Thoracic aorta (tissue), 2 donors: ENCODE data around the gene C19orf53. TPM values are rescaled to one million over a fixed set of nuclear protein-coding genes. Genes with fewer than 3 reads are reported as not detected.

Source experiments
- ATAC-seq: fragments of 150-250 bp; one replicate; pipeline ENCODE4 v1.8.0; 2017; ENCODE audit warnings: low read depth; ENCODE audit not compliant: insufficient number of reproducible peaks, low FRiP score
- DNase-seq: peaks from one replicate; pipeline ENCODE4 v3.0.0-alpha.2; 2020; ENCODE audit warnings: low spot score
- H3K27ac ChIP-seq, 2 donors: fragments of 200-600 bp; sonication (generic); 1 replicate in 1 of 2; 2 replicates in 1 of 2; pipeline ENCODE4 v1.5.1; 2016; ENCODE audit warnings: mild to moderate bottlenecking in 2 of 2, moderate library complexity in 2 of 2
- H3K27me3 ChIP-seq: fragments of 200-600 bp; sonication (generic); replicated peaks from 2 replicates; pipeline ENCODE4 v1.6.0; 2016; ENCODE audit warnings: mild to moderate bottlenecking; ENCODE audit not compliant: insufficient read depth
- H3K36me3 ChIP-seq: fragments of 200-600 bp; sonication (generic); one replicate; pipeline ENCODE4 v1.5.1; 2016
- H3K4me1 ChIP-seq, 2 donors: fragments of 200-600 bp; sonication (generic); 1 replicate in 1 of 2; 2 replicates in 1 of 2; pipeline versions ENCODE4 v1.5.1 to v1.6.0; 2016; ENCODE audit warnings: low read depth in 2 of 2, mild to moderate bottlenecking in 1 of 2; ENCODE audit not compliant: control insufficient read depth in 1 of 2
- H3K4me3 ChIP-seq: fragments of 200-600 bp; sonication (generic); 2 replicates; pipeline ENCODE4 v1.5.1; 2016; ENCODE audit warnings: mild to moderate bottlenecking
- H3K9me3 ChIP-seq: fragments of 200-600 bp; sonication (generic); 2 replicates; pipeline ENCODE4 v1.5.1; 2016
- total RNA-seq, 2 donors: library from RNA; depleted of rRNA; stranded (reverse); fragments of >200 nt; gene quantifications; one replicate each; pipeline versions ENCODE4 v1.1.0 to v1.2.3, GENCODE V29; 2016
- TF ChIP-seq, protein P1 (sequence below): fragments of 200-600 bp; sonication (generic); IDR thresholded peaks from one replicate; pipeline ENCODE4 v1.5.1; 2019; ENCODE audit warnings: antibody characterized with exemption

C19orf53 gene
- total RNA-seq, 2 donors from 2014 or later = 114 to 128 TPM

DNA sequence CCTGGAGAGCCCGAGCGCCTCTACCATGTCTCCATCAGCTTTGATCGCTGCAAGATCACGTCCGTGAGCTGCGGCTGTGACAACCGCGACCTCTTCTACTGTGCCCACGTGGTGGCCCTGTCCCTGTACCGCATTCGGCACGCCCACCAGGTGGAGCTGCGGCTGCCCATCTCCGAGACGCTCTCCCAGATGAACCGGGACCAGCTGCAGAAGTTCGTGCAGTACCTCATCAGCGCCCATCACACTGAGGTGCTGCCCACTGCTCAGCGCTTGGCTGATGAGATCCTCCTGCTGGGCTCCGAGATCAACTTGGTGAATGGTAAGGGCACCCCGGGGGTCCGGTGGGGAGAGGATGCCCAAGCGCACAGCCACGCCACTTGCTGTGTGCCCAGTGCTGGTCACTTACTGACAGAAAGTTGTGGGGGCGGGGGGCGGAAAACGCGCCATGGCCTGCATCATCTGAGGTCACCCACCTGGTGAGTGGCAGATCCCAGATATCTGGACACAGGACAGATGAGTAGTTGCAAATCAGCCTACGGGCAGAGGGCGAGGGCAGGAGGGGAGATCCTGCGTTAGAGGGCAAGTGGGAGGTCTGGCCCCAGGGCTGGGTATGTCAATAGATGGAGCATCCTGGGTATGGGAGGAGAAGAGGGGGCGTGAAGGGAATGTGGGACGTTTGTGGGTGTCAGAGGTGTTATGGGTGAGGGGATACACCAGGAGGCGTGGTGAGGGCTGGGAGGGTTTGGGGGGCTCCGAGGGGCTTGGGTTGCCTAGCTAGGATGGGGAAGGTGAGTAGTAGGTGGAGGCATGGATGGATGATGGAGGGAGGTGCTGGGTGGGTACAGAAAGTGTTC lies 30.8 kb downstream of the C19orf53 start:
- Histone ChIP-seq H3K36me3 (peaks cover 12% of the 10 kb centered on the region), H3K27ac (no peak overlapping the region), H3K27me3 (no peaks in the 10 kb centered on the region), H3K4me3 (no peak overlapping the region), H3K9me3 (no peaks in the 10 kb centered on the region), H3K4me1 (no peaks in the 10 kb centered on the region)
- TF ChIP-seq, protein P1, sequence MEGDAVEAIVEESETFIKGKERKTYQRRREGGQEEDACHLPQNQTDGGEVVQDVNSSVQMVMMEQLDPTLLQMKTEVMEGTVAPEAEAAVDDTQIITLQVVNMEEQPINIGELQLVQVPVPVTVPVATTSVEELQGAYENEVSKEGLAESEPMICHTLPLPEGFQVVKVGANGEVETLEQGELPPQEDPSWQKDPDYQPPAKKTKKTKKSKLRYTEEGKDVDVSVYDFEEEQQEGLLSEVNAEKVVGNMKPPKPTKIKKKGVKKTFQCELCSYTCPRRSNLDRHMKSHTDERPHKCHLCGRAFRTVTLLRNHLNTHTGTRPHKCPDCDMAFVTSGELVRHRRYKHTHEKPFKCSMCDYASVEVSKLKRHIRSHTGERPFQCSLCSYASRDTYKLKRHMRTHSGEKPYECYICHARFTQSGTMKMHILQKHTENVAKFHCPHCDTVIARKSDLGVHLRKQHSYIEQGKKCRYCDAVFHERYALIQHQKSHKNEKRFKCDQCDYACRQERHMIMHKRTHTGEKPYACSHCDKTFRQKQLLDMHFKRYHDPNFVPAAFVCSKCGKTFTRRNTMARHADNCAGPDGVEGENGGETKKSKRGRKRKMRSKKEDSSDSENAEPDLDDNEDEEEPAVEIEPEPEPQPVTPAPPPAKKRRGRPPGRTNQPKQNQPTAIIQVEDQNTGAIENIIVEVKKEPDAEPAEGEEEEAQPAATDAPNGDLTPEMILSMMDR = peak; percentile 23
- ATAC-seq = no peak
- no peak for DNase-seq

- TF ChIP-seq, protein P1 = no peak
- DNase-seq (no peak), ATAC-seq (no peak)
- no peaks in the 10 kb centered on the region for H3K9me3 ChIP-seq
- H3K27ac ChIP-seq = no peak overlapping the region
- H3K4me3 ChIP-seq = no peak overlapping the region
- H3K36me3 ChIP-seq = peaks cover 14% of the 10 kb centered on the region
- no peaks in the 10 kb centered on the region for H3K4me1 ChIP-seq
- no peaks in the 10 kb centered on the region for H3K27me3 ChIP-seq
These were observed 32.5 kb downstream of the C19orf53 start for GRCh38 chr19:13806728-13807127.

- TF ChIP-seq, protein P1 = no peak
- Histone ChIP-seq H3K27ac (no peak overlapping the region), H3K9me3 (no peaks in the 10 kb centered on the region), H3K36me3 (peaks cover 14% of the 10 kb centered on the region), H3K4me3 (no peak overlapping the region), H3K4me1 (no peaks in the 10 kb centered on the region), H3K27me3 (no peaks in the 10 kb centered on the region)
- DNase-seq (no peak), ATAC-seq (no peak)
These were observed 33.3 kb downstream of the C19orf53 start for GRCh38 chr19:13807421-13808021.

DNA sequence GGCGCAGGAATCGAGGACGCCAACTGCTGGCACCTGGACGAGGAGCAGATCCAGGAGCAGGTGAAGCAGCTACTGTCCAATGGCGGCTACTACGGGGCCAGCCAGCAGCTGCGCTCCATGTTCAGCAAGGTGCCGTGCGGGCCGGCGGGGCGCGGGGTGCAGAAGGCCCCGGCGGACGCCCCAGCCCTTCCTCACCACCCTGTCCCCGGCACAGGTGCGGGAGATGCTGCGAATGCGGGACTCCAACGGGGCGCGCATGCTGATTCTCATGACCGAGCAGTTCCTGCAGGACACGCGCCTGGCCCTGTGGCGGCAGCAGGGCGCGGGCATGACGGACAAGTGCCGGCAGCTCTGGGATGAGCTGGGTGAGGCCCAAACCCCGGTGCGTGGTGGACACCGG lies 34.6 kb downstream of the C19orf53 start:
- ATAC-seq = no peak
- TF ChIP-seq, protein P1 = no peak

GRCh38 chr19:13812544-13812943 lies 38.3 kb downstream of the C19orf53 start:
- ATAC-seq (no peak), DNase-seq (no peak)
- TF ChIP-seq, protein P1 = no peak
- no peaks in the 10 kb centered on the region for H3K9me3 ChIP-seq
- H3K27me3 ChIP-seq = no peaks in the 10 kb centered on the region
- H3K27ac ChIP-seq = no peak overlapping the region
- no peaks in the 10 kb centered on the region for H3K4me1 ChIP-seq
- peaks cover 18% of the 10 kb centered on the region for H3K36me3 ChIP-seq
- no peak overlapping the region for H3K4me3 ChIP-seq

More for the DNA sequence above, 34.6 kb downstream of the C19orf53 start:
- Histone ChIP-seq H3K27me3 (no peaks in the 10 kb centered on the region), H3K9me3 (no peaks in the 10 kb centered on the region), H3K4me1 (no peaks in the 10 kb centered on the region), H3K4me3 (no peak overlapping the region), H3K36me3 (peaks cover 18% of the 10 kb centered on the region), H3K27ac (no peak overlapping the region)
- no peak for DNase-seq
